NCI-H82 treated with DMSO at 0.1 percent for 48 hours (cell line): ENCODE results near the gene LSAMP.
"Not testable (repeated sequence)": the region's sequence is repeated elsewhere in the genome, so short reads cannot be mapped to it uniquely, and the experiment has no call there.

Source experiments
- DNase-seq: peaks from one replicate; lab custom pipeline; 2025; ENCODE audit not compliant: unreplicated experiment; lab: John Stamatoyannopoulos, UW

LSAMP gene

GRCh38 chr3:116247605-116248004, 197.7 kb downstream of the LSAMP start:
- no peak for DNase-seq

GRCh38 chr3:116246406-116246980, 198.8 kb downstream of the LSAMP start:
- no peak for DNase-seq

- DNase-seq: no peak
These were observed 202.5 kb downstream of the LSAMP start for GRCh38 chr3:116242825-116243224.

GRCh38 chr3:116241677-116242076, 203.6 kb downstream of the LSAMP start:
- DNase-seq: no peak

- DNase-seq: no peak
These were observed 205.0 kb downstream of the LSAMP start for GRCh38 chr3:116240261-116240660.

GRCh38 chr3:116238846-116239565, 206.3 kb downstream of the LSAMP start:
- DNase-seq: no peak

- DNase-seq: no peak
These were observed 211.5 kb downstream of the LSAMP start for GRCh38 chr3:116233711-116234357.

- DNase-seq: no peak
These were observed 214.8 kb downstream of the LSAMP start for GRCh38 chr3:116230431-116231020.

GRCh38 chr3:116226266-116226665, 219.0 kb downstream of the LSAMP start:
- DNase-seq: no peak

- no peak for DNase-seq
These were observed 228.5 kb downstream of the LSAMP start for GRCh38 chr3:116216761-116217160.

GRCh38 chr3:116211901-116212300, 233.4 kb downstream of the LSAMP start:
- DNase-seq: no peak

- not testable (repeated sequence) for DNase-seq
These were observed 236.5 kb downstream of the LSAMP start for GRCh38 chr3:116208830-116209229.

- DNase-seq: no peak
These were observed 244.2 kb downstream of the LSAMP start for GRCh38 chr3:116200956-116201690.

GRCh38 chr3:116199063-116199462, 246.2 kb downstream of the LSAMP start:
- DNase-seq: no peak

- DNase-seq: no peak
These were observed 247.2 kb downstream of the LSAMP start for GRCh38 chr3:116198087-116198486.

GRCh38 chr3:116192464-116192863, 252.8 kb downstream of the LSAMP start:
- DNase-seq: no peak

- no peak for DNase-seq
These were observed 253.9 kb downstream of the LSAMP start for GRCh38 chr3:116191409-116191808.

- DNase-seq: no peak
These were observed 255.2 kb downstream of the LSAMP start for GRCh38 chr3:116190095-116190494.

GRCh38 chr3:116188231-116188785, 257.0 kb downstream of the LSAMP start:
- no peak for DNase-seq

- no peak for DNase-seq
These were observed 259.2 kb downstream of the LSAMP start for GRCh38 chr3:116186049-116186448.

- no peak for DNase-seq
These were observed 264.1 kb downstream of the LSAMP start for GRCh38 chr3:116181159-116181558.
